B cell (primary cell): ENCODE measurements around the gene CC2D2B. TPM values are rescaled to one million over a fixed set of nuclear protein-coding genes. Genes with fewer than 3 reads are reported as not detected.

Experiments used
- ATAC-seq: fragments of 200-7000 bp; cut with Tn5 transposase; one replicate; pipeline ENCODE4 v1.10.0; 2021; ENCODE audit warnings: low read depth, mild to moderate bottlenecking, moderate number of reproducible peaks, moderate library complexity
- CTCF ChIA-PET: fragments of 350-600 bp; sonication (Branson Sonifier 250); formaldehyde crosslinking; loops from one replicate; lab custom pipeline; 2021; ENCODE audit warnings: antibody characterized with exemption, inconsistent platforms; lab: Charles Lee
- POLR2A ChIA-PET: fragments of 350-600 bp; sonication (Branson Sonifier 250); formaldehyde crosslinking; loops from one replicate; lab custom pipeline; 2021; ENCODE audit warnings: antibody characterized with exemption; lab: Charles Lee
- DNase-seq: peaks from one replicate; pipeline ENCODE4 v3.0.0; 2013
- H2AFZ ChIP-seq: 2 replicates; pipeline ENCODE4 v1.6.1; 2012; ENCODE audit warnings: mild to moderate bottlenecking, low read depth, low read length; ENCODE audit not compliant: insufficient read depth, poor library complexity, severe bottlenecking
- H3K27ac ChIP-seq, 2 donors: 1 replicate in 1 of 2; 2 replicates in 1 of 2; pipeline ENCODE4 v1.5.1; 2012 to 2013; ENCODE audit warnings: low read length in 2 of 2, mild to moderate bottlenecking in 2 of 2, moderate library complexity in 1 of 2
- H3K27me3 ChIP-seq, 4 experiments: fragments of 200-600 bp in 1 of 4; sonication (generic) in 1 of 4; replicated peaks in 1 of 4; 1 replicate in 2 of 4; 2 replicates in 2 of 4; pipeline versions ENCODE4 v1.6.1 to v1.7.0; 2013 to 2016; ENCODE audit warnings: low read length in 3 of 4, mild to moderate bottlenecking in 2 of 4, mixed read lengths in 1 of 4, moderate library complexity in 1 of 4; ENCODE audit not compliant: insufficient read depth in 4 of 4, control insufficient read depth in 3 of 4; ENCODE audit errors: control extremely low read depth in 1 of 4
- H3K36me3 ChIP-seq, 2 experiments: replicated peaks in 1 of 2; 1 replicate in 1 of 2; 2 replicates in 1 of 2; pipeline versions ENCODE4 v1.6.1 to v1.7.1; 2013; ENCODE audit warnings: low read length in 1 of 2; ENCODE audit not compliant: insufficient read depth in 2 of 2, control insufficient read depth in 1 of 2; ENCODE audit errors: control extremely low read depth in 1 of 2, extremely low read depth in 1 of 2
- H3K4me1 ChIP-seq, 2 donors: fragments of 200-600 bp in 1 of 2; sonication (generic) in 1 of 2; 1 replicate in 1 of 2; 2 replicates in 1 of 2; pipeline versions ENCODE4 v1.5.1 to v1.6.1; 2013 to 2017; ENCODE audit warnings: low read length in 2 of 2; ENCODE audit not compliant: control insufficient read depth in 2 of 2, insufficient read depth in 2 of 2
- H3K4me2 ChIP-seq: replicated peaks from 2 replicates; pipeline ENCODE3; 2012; ENCODE audit warnings: mild to moderate bottlenecking, low read depth, low read length; ENCODE audit not compliant: poor library complexity, severe bottlenecking
- H3K4me3 ChIP-seq, 5 experiments: fragments of 200-600 bp in 1 of 5; sonication (generic) in 1 of 5; 1 replicate in 3 of 5; 2 replicates in 2 of 5; pipeline versions ENCODE4 v1.5.1 to v1.7.0; 2011 to 2016; ENCODE audit warnings: low read length in 4 of 5, mild to moderate bottlenecking in 4 of 5, low read depth in 2 of 5, control low read depth in 1 of 5, moderate library complexity in 1 of 5; ENCODE audit not compliant: insufficient read depth in 1 of 5; ENCODE audit errors: control extremely low read depth in 1 of 5, extremely low read depth in 1 of 5
- H3K79me2 ChIP-seq: fragments of 200-600 bp; sonication (generic); one replicate; pipeline ENCODE4 v1.6.0; 2016; ENCODE audit warnings: low read length; ENCODE audit not compliant: control insufficient read depth, insufficient read depth
- H3K9ac ChIP-seq: fragments of 200-600 bp; sonication (generic); 2 replicates; pipeline ENCODE4 v1.6.1; 2017; ENCODE audit warnings: mild to moderate bottlenecking, low read length, moderate library complexity
- H3K9me3 ChIP-seq, 3 donors: one replicate each; pipeline versions ENCODE4 v1.6.1 to v1.7.1; 2013; ENCODE audit warnings: low read length in 2 of 3; ENCODE audit not compliant: control insufficient read depth in 2 of 3, insufficient read depth in 1 of 3; ENCODE audit errors: control extremely low read depth in 1 of 3
- H4K20me1 ChIP-seq: 2 replicates; pipeline ENCODE4 v1.6.0; 2012; ENCODE audit warnings: mild to moderate bottlenecking, low read length; ENCODE audit not compliant: insufficient read depth, control insufficient read depth, poor library complexity, severe bottlenecking
- H3K27ac Mint-ChIP-seq: one replicate; pipeline ENCODE4 v1.8.0; 2021; ENCODE audit warnings: mixed read lengths
- H3K27me3 Mint-ChIP-seq: one replicate; pipeline ENCODE4 v1.8.0; 2021; ENCODE audit warnings: mixed read lengths
- H3K4me1 Mint-ChIP-seq: one replicate; pipeline ENCODE4 v1.8.0; 2021; ENCODE audit warnings: mixed read lengths
- H3K4me3 Mint-ChIP-seq: one replicate; pipeline ENCODE4 v1.8.0; 2021; ENCODE audit warnings: mixed read lengths
- H3K9me3 Mint-ChIP-seq: one replicate; pipeline ENCODE4 v1.8.0; 2022; ENCODE audit warnings: mixed read lengths; ENCODE audit not compliant: insufficient read depth
- EZH2 ChIP-seq: IDR thresholded peaks from 2 replicates; pipeline ENCODE4 v1.6.1; 2012; ENCODE audit warnings: borderline replicate concordance, low read depth, mild to moderate bottlenecking, moderate library complexity, low read length; ENCODE audit not compliant: insufficient read depth, poor library complexity, severe bottlenecking
- WGBS: methylation state at CpG from one replicate; pipeline ENCODE4 v1.1.5; 2013; ENCODE audit warnings: missing lambda C conversion rate; ENCODE audit not compliant: insufficient coverage; 5-methylcytosine and 5-hydroxymethylcytosine counted together
- intact Hi-C: fragments of 100-400 bp; cut with micrococcal nuclease; formaldehyde crosslinking; loops from one replicate; pipeline ENCODE4 v1.10.0; 2022
- polyA plus RNA-seq: library from polyadenylated mRNA; depleted of rRNA; stranded (reverse); fragments of >200 nt; gene quantifications from 2 replicates; pipeline ENCODE4 v1.2.3, GENCODE V29; 2012
- total RNA-seq, 2 donors: library from RNA; stranded (reverse); fragments of 120-200 nt in 1 of 2; gene quantifications; 1 replicate in 1 of 2; 2 replicates in 1 of 2; pipeline versions ENCODE4 v1.2.3 to v1.2.4, GENCODE V29; 2013 to 2022
- TF ChIP-seq, protein P1 (sequence below): fragments of 200-600 bp; IDR thresholded peaks from one replicate; pipeline ENCODE4 v1.8.0; 2022; ENCODE audit warnings: antibody characterized with exemption, mild to moderate bottlenecking

Gene CC2D2B
- total and polyA plus RNA-seq, 2 donors (not counting 1 experiment from before 2014, with no cell fraction given): 0.70 to 2.1 TPM

DNA sequence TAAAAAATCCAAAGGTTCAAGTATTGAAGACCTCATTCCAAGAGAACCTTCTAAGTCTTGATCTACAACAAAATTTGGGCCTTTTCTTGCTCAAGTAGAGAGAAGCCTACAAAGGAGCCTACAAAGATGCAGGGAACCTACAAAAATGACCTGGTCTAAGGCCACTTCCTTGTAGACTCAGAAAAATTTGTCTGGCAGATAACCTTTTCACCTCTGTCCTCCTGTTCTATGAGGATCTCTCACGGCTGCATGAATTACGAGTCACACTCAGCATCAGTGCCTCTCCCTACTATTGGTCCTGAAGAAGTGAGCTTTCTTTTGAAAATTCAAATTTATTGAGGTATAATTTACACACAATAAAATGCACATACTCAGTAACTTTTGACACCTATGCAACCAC is 164.9 kb downstream of the CC2D2B start:
- H3K9me3 ChIP-seq: peaks cover 0 to 3% (median 0%) of the 10 kb centered on the region in 3 donors
- Mint-ChIP-seq H3K4me1 (no peaks in the 10 kb centered on the region), H3K4me3 (no peak overlapping the region), H3K9me3 (no peaks in the 10 kb centered on the region), H3K27me3 (no peaks in the 10 kb centered on the region), H3K27ac (no peak overlapping the region)
- no peaks in the 10 kb centered on the region for H3K79me2 ChIP-seq
- no peak overlapping the region for H2AFZ ChIP-seq
- no peak overlapping the region for H3K4me3 ChIP-seq
- TF ChIP-seq EZH2: no peak
- TF ChIP-seq, protein P1, sequence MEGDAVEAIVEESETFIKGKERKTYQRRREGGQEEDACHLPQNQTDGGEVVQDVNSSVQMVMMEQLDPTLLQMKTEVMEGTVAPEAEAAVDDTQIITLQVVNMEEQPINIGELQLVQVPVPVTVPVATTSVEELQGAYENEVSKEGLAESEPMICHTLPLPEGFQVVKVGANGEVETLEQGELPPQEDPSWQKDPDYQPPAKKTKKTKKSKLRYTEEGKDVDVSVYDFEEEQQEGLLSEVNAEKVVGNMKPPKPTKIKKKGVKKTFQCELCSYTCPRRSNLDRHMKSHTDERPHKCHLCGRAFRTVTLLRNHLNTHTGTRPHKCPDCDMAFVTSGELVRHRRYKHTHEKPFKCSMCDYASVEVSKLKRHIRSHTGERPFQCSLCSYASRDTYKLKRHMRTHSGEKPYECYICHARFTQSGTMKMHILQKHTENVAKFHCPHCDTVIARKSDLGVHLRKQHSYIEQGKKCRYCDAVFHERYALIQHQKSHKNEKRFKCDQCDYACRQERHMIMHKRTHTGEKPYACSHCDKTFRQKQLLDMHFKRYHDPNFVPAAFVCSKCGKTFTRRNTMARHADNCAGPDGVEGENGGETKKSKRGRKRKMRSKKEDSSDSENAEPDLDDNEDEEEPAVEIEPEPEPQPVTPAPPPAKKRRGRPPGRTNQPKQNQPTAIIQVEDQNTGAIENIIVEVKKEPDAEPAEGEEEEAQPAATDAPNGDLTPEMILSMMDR: no peak
- intact Hi-C loops: no loop called here
- no peak overlapping the region for H3K27ac ChIP-seq
- ATAC-seq (no peak), DNase-seq (no peak)
- no peaks in the 10 kb centered on the region for H4K20me1 ChIP-seq
- ChIA-PET CTCF (interaction anchor here (0.5 to 1.0 kb wide), 2 partner anchors 12 to 56 kb away, joined by 3 read pairs; no protein-coding TSS in a partner anchor), POLR2A (no interaction called here)
- H3K36me3 ChIP-seq: no peaks in the 10 kb centered on the region
- no CpG with 5 or more reads among the region's 2 CpGs for WGBS
- no peak overlapping the region for H3K9ac ChIP-seq
- no peak overlapping the region for H3K4me2 ChIP-seq
- H3K27me3 ChIP-seq: no peaks in the 10 kb centered on the region
- H3K4me1 ChIP-seq: no peaks in the 10 kb centered on the region

DNA sequence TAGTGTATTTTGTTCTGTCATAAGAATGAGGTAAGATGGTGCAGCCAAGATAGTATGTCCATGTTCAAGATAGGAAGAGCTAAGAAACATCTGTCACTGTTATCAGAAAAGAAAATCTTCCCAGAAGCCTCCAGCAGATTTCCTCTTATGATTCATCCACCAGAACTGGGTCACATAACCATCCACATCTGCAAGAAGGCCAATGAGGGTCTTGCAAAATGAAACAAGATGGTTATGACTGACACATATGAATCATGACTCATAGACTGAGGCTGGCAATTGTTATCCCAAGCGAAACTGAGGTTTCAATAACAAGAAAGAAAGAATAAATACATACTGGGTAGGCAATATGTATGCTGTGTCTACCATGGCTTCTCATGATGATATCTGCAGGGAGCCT is 165.9 kb downstream of the CC2D2B start:
- intact Hi-C loops: no loop called here
- Mint-ChIP-seq H3K27ac (no peak overlapping the region), H3K4me3 (no peak overlapping the region), H3K9me3 (no peaks in the 10 kb centered on the region), H3K4me1 (no peaks in the 10 kb centered on the region), H3K27me3 (no peaks in the 10 kb centered on the region)
- Histone ChIP-seq H3K9me3 (peaks cover 0 to 3% (median 0%) of the 10 kb centered on the region in 3 donors), H3K9ac (no peak overlapping the region), H3K4me1 (no peaks in the 10 kb centered on the region), H2AFZ (no peak overlapping the region), H3K79me2 (no peaks in the 10 kb centered on the region), H3K4me2 (no peak overlapping the region), H3K27me3 (no peaks in the 10 kb centered on the region), H4K20me1 (no peaks in the 10 kb centered on the region), H3K27ac (no peak overlapping the region), H3K36me3 (no peaks in the 10 kb centered on the region), H3K4me3 (no peak overlapping the region)
- ChIA-PET CTCF (no interaction called here), POLR2A (no interaction called here)
- WGBS: no CpG with 5 or more reads among the region's 1 CpG
- ATAC-seq: no peak
- TF ChIP-seq, protein P1: no peak
- no peak for TF ChIP-seq EZH2
- DNase-seq: no peak
